Smooth muscle cell (in vitro differentiated cells): ENCODE results near the gene PAPOLA. TPM values are rescaled to one million over a fixed set of nuclear protein-coding genes. Genes with fewer than 3 reads are reported as not detected.

Experiments used
- polyA plus RNA-seq: library from polyadenylated mRNA; unstranded; fragments of >200 nt; fragmentation: Nextera tagmentation; extraction: Ambion mirVana; gene quantifications from 2 replicates; pipeline ENCODE4 v1.2.1, GENCODE V29; 2016
- total RNA-seq: library from RNA; depleted of rRNA; stranded (reverse); fragments of >200 nt; gene quantifications from 2 replicates; pipeline ENCODE4 v1.2.3, GENCODE V29; 2014

The PAPOLA gene
- total and polyA plus RNA-seq, 2 experiments from 2014 or later, result 109 to 137 TPM

Other genes starting within 250 kb of the PAPOLA start
- gene BDKRB1, start 246.2 kb upstream of the PAPOLA start, total RNA-seq, result 17.5 and 28.2 TPM in 2 replicates
- 29.3 and 39.6 TPM in 2 replicates for gene BDKRB1, start 246.2 kb upstream of the PAPOLA start, polyA plus RNA-seq
- gene ATG2B, start 139.0 kb upstream of the PAPOLA start, total RNA-seq, result 21.5 and 22.3 TPM in 2 replicates
- 1.5 and 1.9 TPM in 2 replicates for gene ATG2B, start 139.0 kb upstream of the PAPOLA start, polyA plus RNA-seq
- gene GSKIP, start 138.9 kb upstream of the PAPOLA start, total RNA-seq, result 35.2 and 46.6 TPM in 2 replicates
- gene GSKIP, start 138.9 kb upstream of the PAPOLA start, polyA plus RNA-seq, result 19.7 and 21.2 TPM in 2 replicates
- gene AK7, start 110.3 kb upstream of the PAPOLA start, total RNA-seq, result 4.9 and 5.1 TPM in 2 replicates
- gene AK7, start 110.3 kb upstream of the PAPOLA start, polyA plus RNA-seq, result 2.3 and 3.5 TPM in 2 replicates